CD4-positive, alpha-beta T cell treated with Interleukin-15 for 4 hours (primary cell): ENCODE measurements around the gene ABR.
"Not testable (repeated sequence)": the region's sequence is repeated elsewhere in the genome, so short reads cannot be mapped to it uniquely, and the experiment has no call there.

ENCODE experiments used
- DNase-seq: peaks from one replicate; pipeline ENCODE4 v3.0.0-alpha.2; 2020; ENCODE audit warnings: low spot score

The ABR gene

DNA sequence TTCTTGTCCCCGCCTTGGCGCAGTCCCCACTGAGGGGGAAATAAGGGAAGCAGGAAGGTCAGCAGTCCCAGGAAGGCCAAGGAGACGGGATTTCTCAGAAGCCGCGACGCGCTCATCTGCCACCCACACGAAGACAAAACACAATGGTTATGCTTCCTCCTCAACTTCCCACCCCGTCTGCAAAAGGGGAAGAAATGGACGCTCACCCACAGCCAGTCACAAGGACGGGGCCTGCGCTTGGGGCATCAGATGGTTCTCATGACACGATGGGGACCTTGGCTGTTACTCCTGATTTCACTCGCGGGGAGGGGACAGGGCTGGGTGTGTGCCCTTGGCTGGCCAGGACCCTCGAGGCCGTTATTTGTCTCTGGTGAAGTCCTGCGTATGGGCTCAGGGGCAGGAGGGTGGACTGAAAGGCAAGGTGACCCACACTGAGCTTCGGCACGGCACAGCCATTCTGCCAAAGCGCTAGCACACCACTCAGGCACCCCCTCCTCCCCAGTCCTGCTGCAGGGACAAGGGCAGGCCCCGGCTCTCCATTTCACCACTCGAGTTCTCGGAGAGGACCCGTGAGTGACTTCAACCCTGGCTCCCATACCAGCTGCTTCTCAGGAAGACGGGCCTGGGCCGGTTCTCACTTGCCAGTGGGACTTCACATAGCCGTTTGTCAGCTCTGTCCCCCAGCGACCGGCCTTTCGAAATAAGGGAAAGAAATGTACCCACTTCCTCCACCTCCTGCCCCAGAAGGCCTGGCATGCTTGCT, 84.5 kb downstream of the ABR start:
- no peak for DNase-seq

DNA sequence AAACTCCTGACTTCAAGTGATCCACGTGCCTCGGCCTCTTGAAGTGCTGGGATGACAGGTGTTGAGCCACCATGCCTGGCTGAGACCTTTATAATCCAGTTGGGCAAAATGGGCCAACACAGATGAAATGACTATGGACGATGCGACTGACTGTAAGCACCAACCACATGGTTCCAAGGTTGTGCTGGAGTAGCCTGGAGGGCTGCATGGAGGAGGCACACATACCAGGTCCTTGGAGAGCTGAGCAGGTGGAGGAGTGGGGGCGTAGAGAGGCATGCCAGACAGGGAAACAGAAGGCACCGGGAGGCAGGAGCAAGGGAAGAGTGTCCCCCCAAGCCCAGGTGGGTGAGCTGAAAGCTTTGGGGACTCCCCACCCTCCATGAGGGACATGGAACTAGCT, 85.2 kb downstream of the ABR start:
- no peak for DNase-seq

DNA sequence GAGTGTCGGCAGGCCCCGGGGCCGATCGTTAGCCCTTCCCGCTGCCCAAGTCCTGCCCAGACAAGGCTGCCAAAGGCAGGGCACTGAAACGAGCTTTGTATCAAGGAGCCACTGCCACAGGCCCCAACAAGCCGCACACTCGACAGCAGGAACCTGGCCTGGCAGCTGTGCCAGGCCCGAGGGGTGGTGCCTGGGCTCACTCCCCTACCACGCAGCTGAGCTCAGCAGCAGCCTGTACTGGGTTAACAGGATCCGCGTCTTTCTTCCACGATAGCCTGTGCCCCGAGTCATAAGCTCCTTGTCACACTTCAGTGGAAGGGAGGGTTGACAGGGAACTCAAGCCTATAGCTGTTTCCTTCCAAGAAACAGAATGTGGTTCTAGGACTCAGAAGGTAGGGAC, 87.9 kb downstream of the ABR start:
- no peak for DNase-seq

DNA sequence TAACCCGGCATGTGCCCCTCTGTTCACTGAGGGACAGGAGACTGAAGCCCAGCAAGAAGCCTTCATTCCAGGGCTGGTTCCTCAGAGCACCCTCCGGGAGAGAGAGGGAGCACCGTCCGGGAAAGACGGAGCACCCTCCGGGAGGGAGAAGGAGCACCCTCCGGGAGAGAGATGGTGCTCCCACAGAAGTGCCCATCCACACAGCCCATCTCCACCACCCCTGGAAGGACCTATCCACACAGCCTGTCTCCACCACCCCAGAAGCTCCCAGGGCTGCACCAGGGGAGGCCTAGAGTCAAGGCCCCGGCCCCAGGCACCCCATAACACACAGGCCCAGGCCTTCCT, 88.6 kb downstream of the ABR start:
- DNase-seq: no peak

DNA sequence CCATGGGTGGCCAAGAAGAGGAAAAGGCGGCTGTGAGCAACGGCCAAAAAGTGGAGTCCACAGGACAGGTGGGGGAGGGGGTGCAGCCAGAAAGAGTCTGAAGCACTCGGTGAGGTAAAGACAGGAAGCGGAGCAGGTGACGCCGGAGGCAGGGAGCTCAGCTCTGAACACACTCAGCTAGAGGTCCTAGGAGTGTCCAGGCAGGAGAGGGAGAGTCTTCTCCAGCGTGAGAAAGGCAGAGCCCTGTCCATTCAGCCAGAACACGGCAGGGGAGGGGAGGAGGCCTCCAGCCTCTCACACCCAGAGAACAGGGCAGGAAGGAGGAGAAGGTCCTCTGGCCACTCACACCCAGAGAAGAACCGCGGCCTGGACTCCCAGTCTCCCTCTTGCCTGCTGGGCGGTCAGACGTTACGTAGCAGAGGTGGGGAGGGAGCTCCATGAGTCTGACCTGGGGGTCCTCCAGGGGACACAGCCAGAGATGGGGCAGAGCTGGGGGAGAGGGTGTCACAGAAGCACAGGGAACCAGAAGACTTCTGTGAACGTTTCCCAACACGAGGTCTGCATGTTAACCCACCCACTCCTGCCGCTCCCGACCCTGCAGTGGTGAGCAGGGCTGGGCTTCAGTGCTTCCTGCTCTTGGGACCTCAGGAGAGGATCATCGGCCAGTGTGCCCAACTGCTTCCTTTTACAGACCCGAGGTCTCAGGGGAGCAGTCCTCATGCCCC, 89.2 kb downstream of the ABR start:
- DNase-seq: no peak

DNA sequence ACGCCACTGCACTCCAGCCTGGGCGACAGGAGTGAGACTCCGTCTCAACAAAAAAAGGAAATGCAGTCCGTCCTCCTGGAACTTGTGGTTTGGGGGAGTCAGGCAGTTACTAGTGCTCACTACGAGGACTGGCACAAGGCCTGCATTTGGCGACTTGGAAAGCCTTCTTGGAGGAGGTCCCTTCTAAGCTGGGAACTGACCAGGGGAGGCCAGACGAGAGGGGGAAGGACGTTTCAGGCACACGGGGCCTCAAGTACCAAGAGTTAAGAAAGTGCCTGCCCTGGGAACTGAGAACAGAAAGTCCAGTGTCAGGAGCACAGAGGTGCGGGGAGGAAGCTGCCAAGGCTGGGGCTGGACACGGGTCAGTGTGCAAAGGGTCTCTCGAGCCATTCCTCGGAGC, 89.9 kb downstream of the ABR start:
- no peak for DNase-seq

DNA sequence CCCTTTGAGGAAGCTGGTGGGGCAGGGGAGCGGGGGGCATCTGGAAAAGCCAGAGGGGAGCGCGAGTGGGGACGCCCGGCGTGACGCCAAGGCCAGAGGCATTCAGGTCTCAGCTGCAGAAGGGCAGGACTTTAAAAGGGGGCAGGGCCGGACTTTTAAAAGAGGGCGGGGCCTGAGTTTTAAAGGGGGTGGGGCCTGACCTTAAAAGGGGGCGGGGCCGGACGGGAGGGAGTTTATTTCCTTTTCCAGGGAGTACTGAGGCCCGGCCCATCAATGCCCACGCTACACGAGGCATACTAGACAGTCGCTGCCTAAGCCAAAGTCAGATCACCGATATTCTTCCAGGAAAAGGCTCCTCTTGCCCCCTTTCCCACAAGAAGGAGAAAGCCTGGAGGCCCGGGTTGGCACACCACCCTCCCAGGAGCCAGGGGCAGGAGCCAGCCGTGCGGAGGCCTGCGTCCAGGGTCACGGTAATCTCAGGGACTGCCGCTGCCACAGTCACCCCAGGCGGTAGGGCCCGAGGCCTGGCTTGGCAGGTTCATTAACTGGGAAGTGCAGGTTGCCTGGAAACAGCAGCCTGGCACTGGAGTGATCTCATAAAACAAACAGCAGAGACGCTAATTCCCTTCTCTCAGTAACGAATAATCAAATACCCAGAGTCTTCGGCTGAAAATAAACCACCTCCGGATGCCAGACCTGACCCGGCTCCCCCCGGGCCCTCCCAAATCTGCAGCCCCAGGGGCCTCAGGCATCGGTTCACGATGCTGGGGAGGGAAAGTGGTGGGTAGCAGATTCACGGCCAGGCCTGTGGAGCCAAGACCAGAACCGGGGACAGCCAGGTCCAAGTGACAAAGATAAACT, 92.2 kb downstream of the ABR start:
- DNase-seq: no peak

DNA sequence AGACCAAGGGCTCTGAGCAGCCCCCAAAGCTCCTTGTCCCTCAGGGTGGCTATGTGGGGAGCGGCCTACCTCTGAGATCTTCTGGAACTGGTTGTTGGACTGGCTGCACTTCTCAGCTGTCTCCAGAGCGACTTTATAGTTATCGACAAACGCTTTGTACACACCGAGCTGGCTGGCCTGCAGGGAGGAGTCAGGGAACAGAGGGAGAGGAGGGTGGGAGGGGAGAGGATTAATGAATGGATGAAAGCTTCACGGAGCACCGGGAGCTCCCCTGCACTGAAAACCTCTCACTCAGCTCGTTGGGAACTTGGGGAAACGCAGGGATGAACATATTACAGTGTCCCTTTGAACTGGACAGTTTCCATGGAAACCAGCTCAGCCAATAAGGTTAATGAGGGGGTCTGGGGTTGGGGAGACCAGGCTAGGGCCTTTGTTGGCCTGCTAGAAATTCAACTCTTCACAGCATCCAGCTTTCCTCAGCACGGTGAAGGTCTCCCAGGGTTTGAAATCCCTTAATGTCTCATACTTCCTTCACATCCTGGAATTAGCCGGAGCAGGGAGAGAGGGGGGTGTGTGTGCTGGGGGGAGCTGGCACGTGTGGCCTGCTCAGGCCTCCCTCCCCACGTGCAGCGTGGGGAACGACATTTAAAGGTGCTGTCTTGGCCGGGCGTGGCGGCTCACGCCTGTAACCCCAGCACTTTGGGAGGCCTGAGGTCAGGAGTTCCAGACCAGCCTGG, 96.2 kb downstream of the ABR start:
- no peak for DNase-seq

DNA sequence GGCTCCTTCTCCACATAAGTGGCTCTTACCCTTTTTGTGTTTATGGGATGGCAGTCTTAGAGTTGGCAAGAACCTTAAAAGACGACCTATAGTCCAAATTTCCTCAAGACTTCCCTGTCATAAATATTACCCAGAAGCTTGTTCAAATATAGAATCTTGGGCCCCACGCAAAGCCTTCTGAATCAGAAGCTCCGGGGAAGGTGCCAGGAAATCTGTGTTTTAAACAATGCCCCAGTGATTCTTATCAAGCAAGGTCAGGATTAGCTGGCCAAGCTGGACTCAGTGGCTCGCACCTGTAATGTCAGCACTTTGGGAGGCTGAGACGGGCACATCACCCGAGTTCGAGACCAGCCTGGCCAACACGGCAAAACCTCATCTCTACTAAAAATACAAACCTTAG, 97.2 kb downstream of the ABR start:
- DNase-seq: no peak

DNA sequence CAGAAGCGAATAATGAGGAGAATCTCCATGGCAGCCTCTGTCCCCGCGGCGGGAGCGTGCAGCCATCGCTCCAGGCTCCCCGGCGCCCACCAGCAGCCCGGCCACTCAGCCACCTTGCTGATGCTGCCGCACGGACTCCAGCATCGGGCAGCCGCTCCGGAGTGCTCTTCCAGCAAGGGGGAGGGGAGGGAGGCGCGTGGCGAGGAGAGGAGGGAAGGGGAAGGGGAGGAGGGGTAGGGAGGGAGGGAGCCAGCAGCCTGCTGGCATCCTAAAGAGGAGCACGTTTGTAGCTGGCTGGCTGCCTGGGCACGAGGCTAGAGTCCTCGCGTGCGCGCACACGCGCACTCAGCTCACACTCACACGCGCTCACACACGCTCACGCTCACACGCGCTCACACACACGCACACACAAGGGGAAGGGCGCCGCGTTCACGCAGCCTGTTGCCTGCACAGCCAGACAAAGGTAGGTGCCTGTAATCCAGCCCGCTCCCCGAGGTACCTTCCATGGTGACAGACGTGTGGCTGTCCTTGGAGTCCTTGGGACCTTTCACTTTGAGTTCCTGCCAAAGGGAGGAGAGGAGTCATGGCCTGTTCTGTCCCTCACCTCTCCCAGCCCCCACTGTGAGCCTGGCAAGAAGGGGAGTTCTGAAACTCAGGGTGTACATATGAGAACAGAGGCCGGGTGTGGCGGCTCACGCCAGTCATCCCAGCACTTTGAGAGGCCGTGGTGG, 100.8 kb downstream of the ABR start:
- DNase-seq: no peak

DNA sequence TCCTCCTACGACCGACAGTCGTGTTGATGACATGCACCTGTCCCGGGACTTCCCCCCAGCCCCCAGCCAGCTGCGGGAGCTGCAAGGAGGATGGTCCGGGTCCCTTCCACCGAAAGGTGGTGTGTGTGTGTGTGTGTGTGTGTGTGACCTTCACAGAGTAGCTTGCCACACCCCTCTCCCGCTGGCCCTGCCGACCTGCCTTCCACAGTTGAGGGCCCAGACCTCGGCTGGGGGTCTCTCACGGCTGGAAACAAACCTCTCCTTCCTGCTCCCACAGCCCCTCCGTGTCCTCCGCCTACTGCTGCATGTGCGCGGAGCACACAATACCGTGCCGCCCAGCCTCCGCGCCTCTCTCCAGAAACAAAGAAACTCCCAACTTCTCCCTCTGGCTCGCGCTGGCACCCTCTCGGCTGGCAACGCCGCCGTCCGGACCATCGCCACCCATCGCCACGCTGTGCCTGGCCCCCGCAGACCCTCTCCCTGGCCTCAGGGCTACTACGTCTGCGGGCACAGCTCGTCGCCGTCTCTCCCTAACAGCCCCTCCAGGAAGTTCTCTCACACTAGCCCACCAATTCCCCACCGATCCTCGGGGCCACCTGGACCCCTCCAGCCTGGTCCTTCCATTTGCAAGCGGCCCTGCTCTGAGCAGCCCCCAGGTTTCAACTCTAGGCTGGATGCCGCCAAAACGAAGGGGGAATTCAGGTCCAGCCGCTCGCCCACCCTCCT, 101.6 kb downstream of the ABR start:
- no peak for DNase-seq

DNA sequence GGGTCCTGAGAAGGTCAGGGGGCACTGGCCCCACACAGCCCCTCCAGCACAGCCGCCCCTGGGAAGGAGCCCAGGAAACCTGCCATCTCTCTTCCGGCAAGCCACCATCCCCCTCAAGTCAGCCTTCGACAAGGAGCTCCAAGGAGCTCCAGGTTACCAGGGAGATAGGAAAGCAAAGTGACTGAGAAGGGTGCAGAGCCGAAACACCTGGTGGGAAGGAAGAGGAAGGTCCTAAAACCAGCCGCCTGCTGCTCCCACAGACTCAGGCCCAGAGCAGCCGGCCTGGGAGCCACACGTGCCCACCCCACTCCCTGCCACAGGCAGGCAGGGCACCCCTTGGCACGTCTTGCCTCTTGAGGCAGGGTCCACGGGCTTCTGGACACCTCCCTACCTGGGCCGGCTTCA, 102.2 kb downstream of the ABR start:
- no peak for DNase-seq

DNA sequence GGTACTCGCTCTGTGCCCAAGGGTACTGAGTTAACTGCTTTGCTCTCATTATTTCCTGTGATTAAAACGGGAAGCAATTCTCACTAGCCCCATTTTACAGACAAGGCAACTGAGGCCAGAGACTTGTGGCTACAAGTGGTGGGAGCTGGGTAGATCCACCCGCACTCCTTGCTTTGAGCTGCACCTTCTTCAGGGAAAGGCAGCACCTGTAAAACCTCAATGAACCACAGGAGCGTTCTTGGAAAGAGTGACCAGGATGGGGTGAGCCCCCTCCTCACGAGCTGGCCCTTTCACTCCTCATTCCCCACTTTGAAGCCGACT, 102.8 kb downstream of the ABR start:
- no peak for DNase-seq

DNA sequence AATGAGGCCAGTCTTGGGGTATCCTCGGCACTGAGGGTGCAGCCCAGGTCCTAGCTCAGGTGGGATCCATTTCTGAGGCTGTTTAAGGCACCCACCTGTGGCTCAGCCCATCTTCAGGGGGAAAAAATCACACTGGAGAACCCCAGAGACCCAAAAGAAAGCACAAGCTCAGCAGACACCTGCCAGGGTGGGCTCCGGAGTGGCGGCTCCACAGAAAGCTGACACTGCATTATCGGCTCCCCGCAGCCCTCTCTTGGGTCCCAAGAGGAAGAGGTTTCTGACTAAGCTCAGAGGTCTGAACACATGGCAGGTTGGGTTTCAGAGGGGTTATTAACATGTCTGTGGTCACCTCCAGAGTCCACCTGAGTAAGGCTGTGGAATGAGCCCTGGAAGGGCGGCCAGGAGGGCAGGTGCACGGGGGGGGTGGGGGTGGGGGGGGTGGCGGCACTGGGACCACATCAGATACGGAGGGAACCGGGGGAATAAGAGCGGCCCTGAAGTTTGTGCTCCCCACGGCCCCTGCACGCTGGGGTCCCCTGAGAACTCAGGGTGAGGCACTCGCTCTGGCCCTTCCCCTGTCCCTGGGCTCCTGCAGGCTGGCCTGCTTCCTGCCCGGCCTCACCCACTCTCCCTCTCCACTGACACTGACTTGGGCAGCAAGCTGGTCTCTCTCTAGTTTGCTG, 103.3 kb downstream of the ABR start:
- DNase-seq: no peak

DNA sequence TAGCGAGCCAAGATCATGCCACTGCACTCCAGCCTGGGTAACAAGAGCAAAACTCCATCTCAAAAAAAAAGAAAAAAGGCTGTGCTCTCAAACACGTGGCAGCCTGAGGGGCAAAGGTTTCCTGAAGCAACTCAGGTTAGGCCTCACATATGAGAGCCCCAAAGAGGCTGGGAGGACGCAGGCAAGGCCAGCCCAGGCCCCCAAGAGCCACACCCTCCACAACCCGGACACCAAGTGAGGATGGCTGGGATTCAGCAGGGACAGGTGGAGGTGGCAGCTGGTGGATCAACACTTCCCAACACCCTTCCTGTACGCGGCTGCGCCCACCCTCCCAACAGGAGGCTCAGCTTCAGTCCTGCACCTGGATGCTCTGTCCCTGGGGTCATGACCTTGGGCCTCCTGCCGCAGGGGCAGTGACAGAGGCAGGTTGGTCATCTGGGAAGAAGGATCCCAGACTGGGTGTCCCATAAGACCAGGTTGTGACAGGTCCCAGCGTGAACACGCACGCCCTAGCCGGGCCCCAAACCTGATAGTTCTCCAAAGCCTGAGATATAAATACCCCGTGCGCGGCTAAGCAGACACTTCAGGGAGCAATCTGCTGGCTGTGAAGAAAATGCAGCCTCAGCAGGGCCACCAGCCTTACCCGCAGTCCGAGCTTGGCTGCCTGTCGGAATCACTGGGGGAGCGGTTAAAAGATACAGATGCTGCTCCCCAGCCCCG, 104.7 kb downstream of the ABR start:
- DNase-seq: no peak

DNA sequence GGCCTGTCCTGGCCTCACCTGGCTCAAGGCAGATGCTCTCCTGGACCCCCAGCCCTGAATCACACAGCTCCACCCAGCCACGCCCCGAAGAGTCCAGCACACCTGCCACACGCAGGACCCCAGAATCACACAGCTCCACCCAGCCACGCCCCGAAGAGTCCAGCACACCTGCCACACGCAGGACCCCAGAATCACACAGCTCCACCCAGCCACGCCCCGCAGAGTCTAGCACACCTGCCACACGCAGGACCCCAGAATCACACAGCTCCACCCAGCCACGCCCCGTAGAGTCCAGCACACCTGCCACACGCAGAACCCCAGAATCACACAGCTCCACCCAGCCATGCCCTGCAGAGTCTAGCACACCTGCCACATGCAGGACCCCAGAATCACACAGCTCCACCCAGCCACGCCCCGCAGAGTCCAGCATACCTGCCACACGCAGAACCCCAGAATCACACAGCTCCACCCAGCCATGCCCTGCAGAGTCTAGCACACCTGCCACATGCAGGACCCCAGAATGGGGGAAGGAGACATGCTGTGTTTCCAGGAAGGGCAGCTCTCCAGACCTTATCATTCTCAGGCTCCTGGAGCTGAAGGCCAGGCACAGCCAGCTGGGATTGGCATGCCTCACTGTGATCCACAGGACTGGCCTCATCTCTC, 105.7 kb downstream of the ABR start:
- DNase-seq: not testable (repeated sequence)

DNA sequence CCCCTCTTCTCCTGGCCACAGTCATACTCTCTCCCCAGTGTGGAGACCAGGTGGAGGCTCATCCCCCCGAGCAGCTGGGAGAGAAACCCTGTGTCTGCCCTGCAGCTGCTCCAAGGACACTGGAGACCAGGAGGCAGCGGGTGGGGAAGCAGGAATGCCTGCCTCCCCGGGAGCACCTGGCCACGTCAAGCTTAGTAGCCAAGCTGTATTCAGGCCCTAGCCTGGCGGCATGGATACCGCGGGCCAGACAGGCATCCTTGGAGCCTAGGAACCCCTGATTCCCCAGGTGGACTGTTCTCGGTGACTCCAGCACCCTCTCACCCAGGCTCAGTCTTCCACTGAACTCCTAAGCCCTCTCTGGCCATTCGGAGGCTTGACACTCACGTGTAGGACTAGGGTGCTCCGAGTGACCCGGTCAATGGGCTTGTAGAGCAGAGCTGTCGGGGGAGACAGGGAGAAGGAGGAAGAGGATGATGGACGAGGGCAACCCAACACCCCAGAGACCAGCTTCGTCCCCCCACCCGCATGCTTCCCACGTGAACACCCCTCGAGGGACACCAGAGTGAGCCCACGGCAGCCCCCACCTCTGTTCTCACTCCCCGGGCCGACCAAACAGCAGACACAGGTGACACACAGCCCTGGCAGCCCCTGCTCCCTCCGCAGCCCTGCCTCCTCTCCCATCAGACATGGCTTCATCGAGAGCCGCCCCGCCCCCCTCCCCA, 106.4 kb downstream of the ABR start:
- DNase-seq: no peak

DNA sequence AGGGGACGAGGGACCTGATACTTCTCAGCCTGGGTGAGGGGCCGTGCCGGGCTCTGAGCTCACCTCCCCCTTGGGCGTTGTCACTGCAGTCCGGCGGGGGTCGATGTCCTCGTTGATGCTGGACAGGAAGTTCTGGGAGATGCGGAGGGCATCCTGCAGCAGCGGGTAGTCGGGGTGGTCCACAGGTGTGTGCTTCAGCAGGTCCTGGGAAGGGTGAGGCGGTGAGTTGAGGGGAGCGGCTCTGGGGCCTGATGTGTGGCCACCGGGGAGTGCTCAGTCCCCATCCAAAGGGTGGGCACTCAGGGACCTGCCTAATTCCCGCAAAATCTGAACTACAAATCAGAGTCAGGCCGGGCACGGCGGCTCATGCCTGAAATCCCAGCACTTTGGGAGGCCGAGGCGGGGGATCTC, 107.2 kb downstream of the ABR start:
- no peak for DNase-seq
